Fibroblast of skin of right quadriceps (primary cell): ENCODE measurements around the gene VPS26B.
"Not testable (repeated sequence)": the region's sequence is repeated elsewhere in the genome, so short reads cannot be mapped to it uniquely, and the experiment has no call there.

Experiments
- DNase-seq: peaks from one replicate; pipeline ENCODE4 v3.0.0-alpha.2; 2013

VPS26B gene

DNA sequence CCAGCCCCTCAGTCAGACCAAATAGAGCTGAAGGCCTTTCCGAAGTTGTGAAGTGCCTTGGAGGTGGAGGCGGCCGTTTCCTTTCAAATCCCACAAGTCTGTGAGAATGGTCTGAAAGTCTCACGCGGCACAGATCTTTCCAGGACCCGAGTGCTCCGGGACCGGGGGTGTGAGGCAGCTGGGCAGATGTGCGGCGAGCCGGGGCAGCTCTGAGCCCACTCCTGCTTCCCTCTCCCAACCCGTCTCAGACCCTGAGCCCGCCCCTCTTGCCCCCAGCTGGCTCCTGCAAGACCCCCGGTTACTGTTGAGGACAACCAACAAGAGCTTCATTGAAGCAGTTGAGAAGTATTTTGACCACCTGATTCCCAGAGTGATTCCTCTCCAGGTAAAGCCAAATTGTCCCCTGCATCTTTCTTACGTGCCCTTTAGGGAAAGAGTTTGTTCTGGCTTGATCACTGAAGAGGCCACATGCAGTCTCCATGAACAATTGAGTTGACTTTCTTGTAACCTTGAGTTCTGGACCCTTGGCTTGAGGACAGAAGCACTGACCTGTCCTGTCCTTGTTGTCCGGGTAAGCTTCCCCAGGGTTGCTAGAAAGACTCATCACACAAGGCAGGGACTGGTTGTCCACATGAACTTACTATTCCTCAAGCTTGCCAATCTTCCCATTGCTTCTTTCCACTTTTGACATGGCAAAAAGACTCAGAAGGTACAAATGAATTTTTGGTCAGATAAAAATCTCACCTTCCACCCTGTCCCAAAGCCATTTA is 59.2 kb downstream of the VPS26B start:
- no peak for DNase-seq

DNA sequence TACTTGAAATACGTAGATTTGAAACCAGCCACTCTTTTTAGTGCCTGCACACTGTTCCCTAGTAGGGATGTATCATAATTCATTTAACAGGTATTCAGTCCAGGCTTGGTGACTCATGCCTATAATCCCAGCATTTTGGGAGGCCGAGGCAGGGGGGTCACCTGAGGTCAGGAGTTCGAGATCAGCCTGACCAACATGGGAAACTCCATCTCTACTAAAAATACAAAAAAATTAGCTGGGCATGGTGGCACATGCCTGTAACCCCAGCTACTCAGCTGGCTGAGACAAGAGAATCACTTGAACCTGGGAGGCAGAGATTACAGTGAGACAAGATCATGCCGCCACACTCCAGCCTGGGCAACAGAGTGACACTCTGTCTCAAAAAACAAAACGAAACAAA is 59.9 kb downstream of the VPS26B start:
- not testable (repeated sequence) for DNase-seq

DNA sequence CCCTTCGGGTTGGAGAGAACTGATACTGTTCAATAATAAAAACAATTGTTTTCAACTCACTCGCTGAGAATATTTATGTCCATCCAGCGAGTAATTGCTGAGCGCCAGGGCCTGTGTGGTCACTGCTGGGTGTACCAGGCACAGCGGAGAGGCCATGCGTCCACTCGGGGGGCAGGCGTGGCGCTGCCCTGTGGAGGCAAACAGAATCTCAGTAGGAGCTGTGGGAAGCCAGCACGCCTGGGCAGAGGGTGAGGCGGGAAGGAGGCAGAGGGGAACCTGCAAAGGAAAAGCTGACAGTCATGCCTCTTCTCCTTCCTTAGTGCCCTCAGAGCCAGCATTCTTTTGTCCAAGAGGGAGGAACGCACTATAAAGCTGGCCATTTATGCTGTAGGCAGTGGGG is 63.1 kb downstream of the VPS26B start:
- no peak for DNase-seq

DNA sequence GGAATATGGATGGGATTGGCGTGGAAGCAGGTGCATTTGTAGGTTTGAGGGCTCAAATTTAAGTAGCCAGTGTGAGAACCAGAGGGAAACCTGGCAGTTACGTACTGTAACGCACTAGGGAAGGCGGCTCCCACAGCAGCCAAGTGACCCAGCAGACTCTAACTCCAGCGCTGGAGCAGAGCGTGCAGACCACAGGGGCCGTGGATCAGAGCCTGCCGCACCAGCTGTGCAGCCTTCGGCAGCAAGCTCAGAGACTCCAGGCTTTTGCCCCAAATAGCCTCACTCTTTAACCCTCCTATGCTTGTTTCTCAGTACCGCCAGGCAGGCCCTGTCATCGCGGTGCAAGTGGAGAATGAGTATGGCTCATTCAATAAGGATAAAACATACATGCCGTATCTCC is 64.0 kb downstream of the VPS26B start:
- no peak for DNase-seq

- DNase-seq, result no peak
These were observed 64.7 kb downstream of the VPS26B start for GRCh38 chr11:134289167-134289566.

GRCh38 chr11:134289789-134290188 is 65.3 kb downstream of the VPS26B start:
- no peak for DNase-seq

DNA sequence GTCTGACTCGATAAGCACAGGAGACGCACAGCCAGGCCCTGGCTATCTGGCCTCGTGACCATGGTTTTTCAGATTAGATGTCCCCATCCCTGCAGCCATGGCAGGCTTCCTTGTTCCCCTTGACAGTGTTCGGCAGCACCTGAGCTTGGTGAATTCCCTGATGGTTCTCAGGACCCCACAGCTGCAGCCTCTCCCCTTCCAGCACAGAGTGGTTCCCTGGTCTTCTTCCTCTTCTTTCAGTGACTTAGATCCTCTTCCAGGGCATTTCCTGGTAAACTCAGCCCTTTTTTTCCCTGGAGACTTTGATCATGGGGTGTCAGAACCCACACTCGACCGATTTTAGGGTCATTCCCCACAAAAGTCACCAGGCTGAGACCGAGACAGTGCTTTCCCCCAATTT is 66.2 kb downstream of the VPS26B start:
- no peak for DNase-seq

DNA sequence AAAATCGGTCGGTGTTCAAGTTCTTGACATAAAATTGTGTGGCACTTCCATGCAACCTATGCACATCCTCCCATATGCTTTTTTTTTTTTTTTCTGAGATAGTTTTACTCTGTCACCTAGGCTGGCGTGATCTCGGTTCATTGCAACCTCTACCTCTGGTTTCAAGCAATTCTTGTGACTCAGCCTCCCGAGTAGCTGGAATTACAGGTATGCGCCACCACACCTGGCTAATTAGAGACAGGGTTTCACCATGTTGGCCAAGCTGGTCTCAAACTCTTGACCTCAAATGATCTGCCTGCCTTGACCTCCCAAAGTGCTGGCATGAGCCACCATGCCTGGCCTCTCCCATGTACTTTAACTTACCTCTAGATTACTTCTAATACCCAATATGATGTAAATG is 66.7 kb downstream of the VPS26B start:
- no peak for DNase-seq

GRCh38 chr11:134292661-134293060 is 68.2 kb downstream of the VPS26B start:
- DNase-seq, result no peak

DNA sequence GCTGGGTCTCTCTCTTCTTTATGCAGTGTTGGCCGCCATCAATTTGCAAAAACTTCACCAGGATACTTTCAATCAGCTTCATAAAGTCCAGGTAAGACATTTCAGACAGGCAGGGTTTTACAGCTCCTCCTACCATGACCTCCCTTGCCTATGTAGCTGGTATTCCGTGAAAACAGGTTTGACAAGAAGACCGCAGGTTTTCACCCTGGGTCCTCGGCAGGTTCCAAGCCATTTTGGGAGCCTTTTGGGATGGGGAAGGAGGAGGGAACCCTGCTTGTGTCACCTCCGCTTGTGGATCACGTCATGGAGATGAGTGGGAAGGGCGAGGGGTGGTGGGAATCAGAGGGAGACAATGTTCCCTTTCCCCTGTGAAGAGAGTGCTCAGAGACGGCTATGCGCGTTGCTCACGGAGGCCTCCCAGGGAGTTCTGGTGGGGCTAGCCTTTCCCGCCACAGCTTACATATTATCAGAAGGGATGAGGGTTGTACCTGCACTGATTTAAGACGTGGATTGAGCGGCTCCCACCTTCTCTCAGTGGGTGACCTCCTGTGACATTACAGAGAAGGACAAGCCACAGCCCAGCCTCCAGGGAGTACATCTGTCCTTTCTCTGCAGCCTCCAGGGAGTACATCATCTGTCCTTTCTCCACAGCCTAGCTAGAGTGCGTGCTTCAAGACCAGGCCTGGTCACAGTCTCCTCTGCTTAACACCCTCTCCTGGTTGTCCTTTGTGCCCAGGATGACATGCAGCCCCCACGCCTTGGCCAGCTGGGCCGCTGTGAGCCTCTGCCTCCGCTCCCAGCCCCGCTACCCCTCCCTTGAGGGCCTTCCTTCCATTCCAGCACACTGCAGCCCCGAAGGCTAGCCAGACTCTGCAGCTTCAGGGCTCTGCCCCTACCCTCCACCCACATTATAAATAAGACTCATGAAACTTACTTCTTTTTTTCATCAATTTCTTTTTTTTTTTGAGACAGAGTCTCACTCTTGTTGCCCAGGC is 68.9 kb downstream of the VPS26B start:
- DNase-seq, result no peak

DNA sequence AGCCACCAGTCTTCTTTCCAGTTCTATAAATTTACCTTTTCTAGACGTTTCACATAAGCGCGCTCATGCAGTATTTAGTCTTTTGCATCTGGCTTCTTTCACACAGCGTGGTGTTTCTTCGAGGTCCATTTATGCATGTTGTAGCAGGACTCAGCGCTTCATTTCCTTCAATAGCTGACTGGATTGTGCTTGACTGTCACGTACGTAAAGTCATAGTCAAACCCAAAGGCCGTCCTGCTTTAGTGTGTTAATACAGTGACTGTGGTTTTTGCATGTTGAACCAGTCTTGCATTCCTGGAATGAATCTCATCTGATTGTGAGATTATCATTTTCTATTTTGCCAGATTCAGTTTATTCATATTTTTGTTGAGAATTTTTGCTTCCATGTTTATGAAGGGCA is 70.2 kb downstream of the VPS26B start:
- DNase-seq, result no peak
